ENCODE results near the gene KCNIP3. TPM values are rescaled to one million over a fixed set of nuclear protein-coding genes. Genes with fewer than 3 reads are reported as not detected.

Gene KCNIP3
- polyA plus RNA-seq, 1 of the 3 experiments (the other 2 are of a cell fraction), result 0.97 TPM

- H3K4me1 ChIP-seq (ENCODE audit: control insufficient read depth in 1 of 2, insufficient read depth in 2 of 2, low read depth in 1 of 2, low read length in 1 of 2), result no peaks in the 10 kb centered on the region
- H4K20me1 ChIP-seq (ENCODE audit: insufficient read depth), result no peaks in the 10 kb centered on the region
- no peaks in the 10 kb centered on the region for H3F3A ChIP-seq (replicated peaks; ENCODE audit: insufficient read depth)
- POLR2A ChIA-PET, result no interaction called here
- no peaks in the 10 kb centered on the region for H3K79me2 ChIP-seq (ENCODE audit: insufficient read depth)
- no peak overlapping the region for H3K9ac ChIP-seq
- H3K4me3 ChIP-seq (ENCODE audit: low read depth in 2 of 2, low read length in 1 of 2), result no peak overlapping the region
- no peak overlapping the region for H3K4me2 ChIP-seq
- H3K27me3 ChIP-seq (ENCODE audit: insufficient read depth), result no peaks in the 10 kb centered on the region
- no peaks in the 10 kb centered on the region for H3K9me2 ChIP-seq
- no peaks in the 10 kb centered on the region for H3K9me3 ChIP-seq
- 57% methylated on average over 3 of the region's 4 CpGs for WGBS (ENCODE audit: low lambda C conversion rate)
- no peak overlapping the region for H2AFZ ChIP-seq (ENCODE audit: low read depth)
- CTCF ChIA-PET, result interaction anchor here (0.7 to 1.0 kb wide), 2 partner anchors 44 to 62 kb away, joined by 3 read pairs; no protein-coding TSS in a partner anchor
- H3K27ac ChIP-seq (ENCODE audit: low read depth in 2 of 2, low read length in 1 of 2), result no peak overlapping the region
- no peaks in the 10 kb centered on the region for H3K36me3 ChIP-seq (replicated peaks in 1 of 2; ENCODE audit: control insufficient read depth in 1 of 2, insufficient read depth in 2 of 2, low read length in 1 of 2)
- TF ChIP-seq POLR2AphosphoS5 (IDR thresholded peaks at IDR 0.05; ENCODE audit: low read depth, low read length) (no peak), FOXM1 (IDR thresholded peaks at IDR 0.05; ENCODE audit: low read depth) (no peak), CTCF (IDR thresholded peaks at IDR 0.05) (no peak), EP300 (IDR thresholded peaks at IDR 0.05; ENCODE audit: borderline replicate concordance in 1 of 2, low read depth in 1 of 2, low read length in 1 of 2) (no peak), SIN3A (IDR thresholded peaks at IDR 0.05; ENCODE audit: borderline replicate concordance, low read depth, low read length) (no peak), NFIC (IDR thresholded peaks at IDR 0.05; ENCODE audit: borderline replicate concordance) (no peak), FOSL2 (IDR thresholded peaks at IDR 0.05; ENCODE audit: borderline replicate concordance, low read depth) (no peak), EZH2phosphoT487 (IDR thresholded peaks at IDR 0.05; ENCODE audit: borderline replicate concordance, low read depth) (no peak), RFX5 (IDR thresholded peaks at IDR 0.05; ENCODE audit: low read length) (no peak), YY1 (IDR thresholded peaks at IDR 0.05; ENCODE audit: low read depth) (no peak), GATA2 (CRISPR knock-in tag; IDR thresholded peaks at IDR 0.05) (no peak), USF2 (IDR thresholded peaks at IDR 0.05; ENCODE audit: borderline replicate concordance, low read depth, low read length) (no peak)
- no peak for DNase-seq
Measured at GRCh38 chr2:95275151-95275515, 22.0 kb upstream of the KCNIP3 start.

GRCh38 chr2:95275601-95276243 lies 21.4 kb upstream of the KCNIP3 start:
- no peaks in the 10 kb centered on the region for H3F3A ChIP-seq (replicated peaks; ENCODE audit: insufficient read depth)
- H3K79me2 ChIP-seq (ENCODE audit: insufficient read depth), result no peaks in the 10 kb centered on the region
- H2AFZ ChIP-seq (ENCODE audit: low read depth), result no peak overlapping the region
- ChIA-PET CTCF (interaction anchor here (0.7 kb wide), 1 partner anchor 63 kb away, joined by 3 read pairs; no protein-coding TSS in a partner anchor), POLR2A (no interaction called here)
- no peak overlapping the region for H3K9ac ChIP-seq
- no peaks in the 10 kb centered on the region for H4K20me1 ChIP-seq (ENCODE audit: insufficient read depth)
- H3K27ac ChIP-seq (ENCODE audit: low read depth in 2 of 2, low read length in 1 of 2), result no peak overlapping the region
- WGBS (ENCODE audit: low lambda C conversion rate), result 46% methylated on average over 9 of the region's 28 CpGs
- H3K36me3 ChIP-seq (replicated peaks in 1 of 2; ENCODE audit: control insufficient read depth in 1 of 2, insufficient read depth in 2 of 2, low read length in 1 of 2), result no peaks in the 10 kb centered on the region
- H3K9me2 ChIP-seq, result no peaks in the 10 kb centered on the region
- H3K4me3 ChIP-seq (ENCODE audit: low read depth in 2 of 2, low read length in 1 of 2), result no peak overlapping the region
- TF ChIP-seq FOXM1 (IDR thresholded peaks at IDR 0.05; ENCODE audit: low read depth) (no peak), JUND (IDR thresholded peaks at IDR 0.05) (no peak), GABPA (IDR thresholded peaks at IDR 0.05; ENCODE audit: low read depth) (no peak), MEF2A (IDR thresholded peaks at IDR 0.05; ENCODE audit: borderline replicate concordance, low read depth) (no peak), FOSL2 (IDR thresholded peaks at IDR 0.05; ENCODE audit: borderline replicate concordance, low read depth) (no peak), RFX5 (IDR thresholded peaks at IDR 0.05; ENCODE audit: low read length) (no peak), TCF12 (IDR thresholded peaks at IDR 0.05) (no peak), YY1 (IDR thresholded peaks at IDR 0.05; ENCODE audit: low read depth) (no peak), USF2 (IDR thresholded peaks at IDR 0.05; ENCODE audit: borderline replicate concordance, low read depth, low read length) (no peak), SMC3 (IDR thresholded peaks at IDR 0.05; ENCODE audit: low read depth, low read length) (no peak), TAF1 (IDR thresholded peaks at IDR 0.05; ENCODE audit: borderline replicate concordance, low read depth, low read length) (no peak), GATA2 (CRISPR knock-in tag; IDR thresholded peaks at IDR 0.05) (no peak), IRF3 (IDR thresholded peaks at IDR 0.05; ENCODE audit: low read depth, low read length) (no peak), MXI1 (IDR thresholded peaks at IDR 0.05; ENCODE audit: low read depth, low read length) (no peak), FOXJ3 (CRISPR knock-in tag; IDR thresholded peaks at IDR 0.05) (no peak), RXRA (IDR thresholded peaks at IDR 0.05; ENCODE audit: borderline replicate concordance, low read depth) (no peak)
- DNase-seq, result no peak
- H3K4me1 ChIP-seq (ENCODE audit: control insufficient read depth in 1 of 2, insufficient read depth in 2 of 2, low read depth in 1 of 2, low read length in 1 of 2), result no peaks in the 10 kb centered on the region
- no peaks in the 10 kb centered on the region for H3K27me3 ChIP-seq (ENCODE audit: insufficient read depth)
- H3K9me3 ChIP-seq, result no peaks in the 10 kb centered on the region
- H3K4me2 ChIP-seq, result no peak overlapping the region
